HG02943 (cell line): ENCODE data around the gene NUP210.
"Not testable (repeated sequence)": the region's sequence is repeated elsewhere in the genome, so short reads cannot be mapped to it uniquely, and the experiment has no call there.

Experiments used
- ATAC-seq: cut with Tn5 transposase; IDR thresholded peaks from one replicate; pipeline ENCODE4 v1.9.1; 2021; ENCODE audit warnings: mild to moderate bottlenecking, low read depth, moderate library complexity; ENCODE audit not compliant: unreplicated experiment

Gene NUP210

DNA sequence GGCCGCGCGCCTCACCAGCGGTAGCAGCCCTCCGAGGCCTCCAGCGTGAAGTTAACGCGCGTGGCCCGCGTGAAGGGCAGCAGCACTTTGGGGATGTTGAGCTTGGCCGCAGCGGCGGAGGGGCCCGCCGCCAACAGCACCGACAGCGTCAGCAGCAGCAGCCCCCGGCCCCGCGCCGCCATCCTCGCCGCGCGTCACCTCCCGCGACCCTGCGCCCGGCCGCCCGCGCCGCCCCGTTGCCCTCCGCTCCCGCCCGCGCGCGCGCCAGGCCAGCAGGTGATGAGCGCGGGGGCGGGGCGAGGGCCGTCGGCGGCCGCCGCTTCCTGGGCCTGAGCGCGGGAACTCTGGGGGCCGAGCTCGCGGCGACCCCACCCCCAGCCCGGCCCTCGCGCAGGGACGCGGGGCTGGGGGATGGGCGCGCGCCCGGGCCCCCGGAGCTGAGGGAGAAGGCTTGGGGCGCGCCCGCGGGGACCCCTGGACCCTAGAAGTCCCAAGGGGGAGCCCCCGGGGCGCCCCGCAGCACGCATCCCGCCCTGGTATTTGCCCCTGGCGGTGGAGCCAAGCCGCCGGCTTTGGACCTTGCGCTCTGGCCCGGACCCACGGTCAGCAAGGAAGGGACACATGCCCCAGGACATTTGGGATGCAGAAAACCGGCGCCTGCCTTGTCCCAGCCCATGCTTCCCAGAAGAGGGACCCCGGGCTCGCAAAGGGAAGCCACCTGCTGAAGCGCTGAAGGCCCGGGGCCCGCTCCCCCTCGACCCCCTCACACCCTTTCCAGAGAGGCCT is at the start of gene NUP210:
Gene NUP210, minus strand, starts transcription at position 278 of the 786 bp plus-strand sequence. Its CDS starts 96 bp downstream, at position 182.
- ATAC-seq, result peak; percentile 69

DNA sequence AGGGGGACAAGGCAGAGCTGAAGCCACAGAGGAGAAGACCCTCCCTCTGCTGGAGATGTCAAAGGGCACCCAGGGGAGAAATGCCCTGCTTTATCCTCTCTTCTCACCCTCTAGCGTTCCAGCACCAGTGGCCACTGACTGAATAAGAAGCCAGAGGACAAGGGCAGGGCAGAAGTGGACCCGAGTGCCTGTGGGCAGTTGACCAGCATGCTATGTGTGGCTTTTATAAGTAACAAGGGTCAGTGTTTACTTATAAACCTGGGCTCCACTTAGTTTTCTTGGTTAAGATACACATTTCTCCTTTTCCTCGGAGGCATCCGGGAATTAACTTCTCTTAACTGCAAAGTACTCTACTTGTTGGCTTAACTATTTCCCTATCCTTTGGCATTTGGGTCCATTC is 46.7 kb upstream of the NUP210 start:
- no peak for ATAC-seq

DNA sequence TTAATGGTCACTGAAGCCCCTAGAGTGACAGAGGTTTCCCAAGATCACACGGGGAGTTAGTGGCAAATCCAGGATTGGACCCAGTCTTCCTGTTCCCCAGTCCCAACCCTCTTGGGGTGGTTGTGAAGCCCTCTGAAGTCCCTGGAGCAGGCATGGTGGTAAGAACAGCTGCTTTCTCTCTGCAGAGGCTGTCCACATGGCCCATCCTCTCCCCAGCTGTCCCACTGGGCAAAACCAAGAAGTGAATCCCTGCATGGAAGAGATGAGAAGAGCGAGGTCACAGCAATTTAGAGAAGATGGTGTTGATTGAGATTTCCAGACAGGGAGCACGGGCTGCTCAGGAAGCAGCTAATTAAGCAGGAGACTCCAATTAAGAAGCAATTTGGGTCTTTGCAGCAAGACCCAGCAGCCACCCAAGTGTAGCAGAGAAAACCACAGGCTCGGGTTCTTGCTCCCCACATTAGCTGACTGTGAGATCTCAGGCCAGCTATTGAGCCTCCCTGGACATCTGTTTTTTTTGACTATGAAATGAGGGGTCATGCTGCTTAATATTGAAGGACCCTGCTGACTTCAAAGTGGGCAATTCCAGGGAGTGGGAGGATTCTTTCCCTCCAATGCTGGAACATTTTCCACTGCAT is 45.2 kb upstream of the NUP210 start:
- ATAC-seq, result no peak

DNA sequence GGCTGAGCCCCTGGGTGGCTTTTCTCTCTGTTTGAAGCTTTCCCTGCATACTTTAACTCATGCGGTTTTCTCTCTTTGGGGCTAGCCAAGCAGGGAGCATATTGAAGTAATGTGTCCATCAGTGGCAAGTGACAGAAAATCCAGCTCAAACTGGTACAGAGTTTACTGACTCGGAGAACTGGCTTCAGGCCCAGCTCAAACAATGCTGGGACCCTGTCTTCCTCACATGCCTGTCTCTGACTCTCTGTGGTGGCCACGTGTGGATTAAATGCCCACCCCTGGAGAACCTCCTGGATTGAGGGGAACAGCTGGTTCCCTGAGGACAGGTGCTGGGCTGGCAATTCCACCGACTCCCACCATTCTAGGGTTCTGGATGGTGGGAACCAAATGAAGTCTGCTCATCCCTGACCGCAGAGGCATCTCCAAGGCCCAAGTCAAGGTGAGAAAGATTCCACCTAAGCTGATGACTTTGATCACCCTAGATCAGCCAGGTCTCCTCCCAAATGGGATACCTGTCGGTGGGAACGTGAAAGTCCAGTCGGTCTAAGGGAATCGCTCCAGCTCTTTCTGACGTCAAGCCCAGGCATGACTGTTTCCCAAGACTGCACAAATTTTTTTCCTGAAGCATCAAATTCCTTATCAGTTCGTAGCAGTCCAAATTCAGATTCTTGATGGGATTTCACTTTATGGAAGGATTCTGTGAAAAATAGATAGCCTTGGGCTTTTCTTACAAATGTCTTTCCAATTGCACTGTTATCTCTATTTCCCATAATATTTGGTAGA is 43.7 kb upstream of the NUP210 start:
- ATAC-seq, result no peak

DNA sequence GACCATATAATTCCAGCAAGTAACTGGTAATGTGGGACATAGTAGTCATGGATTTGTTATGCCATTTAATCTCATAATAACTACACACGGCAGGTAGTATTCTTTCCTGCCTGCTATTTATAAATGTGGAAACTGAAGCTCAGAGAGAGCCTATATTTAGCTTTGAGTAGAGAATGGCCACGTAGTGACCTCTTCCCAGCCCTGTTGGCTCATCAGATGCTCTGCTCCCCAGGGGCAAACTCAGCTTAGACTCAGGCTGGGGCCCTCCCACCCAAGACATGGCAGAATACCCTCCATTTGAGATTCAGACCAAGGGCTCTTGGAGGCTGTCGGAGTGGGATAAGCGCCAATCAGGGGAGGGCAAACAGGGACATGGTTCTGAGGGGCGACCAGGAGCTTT is 42.7 kb upstream of the NUP210 start:
- no peak for ATAC-seq

GRCh38 chr3:13462125-13462629 is 42.1 kb upstream of the NUP210 start:
- ATAC-seq, result no peak

DNA sequence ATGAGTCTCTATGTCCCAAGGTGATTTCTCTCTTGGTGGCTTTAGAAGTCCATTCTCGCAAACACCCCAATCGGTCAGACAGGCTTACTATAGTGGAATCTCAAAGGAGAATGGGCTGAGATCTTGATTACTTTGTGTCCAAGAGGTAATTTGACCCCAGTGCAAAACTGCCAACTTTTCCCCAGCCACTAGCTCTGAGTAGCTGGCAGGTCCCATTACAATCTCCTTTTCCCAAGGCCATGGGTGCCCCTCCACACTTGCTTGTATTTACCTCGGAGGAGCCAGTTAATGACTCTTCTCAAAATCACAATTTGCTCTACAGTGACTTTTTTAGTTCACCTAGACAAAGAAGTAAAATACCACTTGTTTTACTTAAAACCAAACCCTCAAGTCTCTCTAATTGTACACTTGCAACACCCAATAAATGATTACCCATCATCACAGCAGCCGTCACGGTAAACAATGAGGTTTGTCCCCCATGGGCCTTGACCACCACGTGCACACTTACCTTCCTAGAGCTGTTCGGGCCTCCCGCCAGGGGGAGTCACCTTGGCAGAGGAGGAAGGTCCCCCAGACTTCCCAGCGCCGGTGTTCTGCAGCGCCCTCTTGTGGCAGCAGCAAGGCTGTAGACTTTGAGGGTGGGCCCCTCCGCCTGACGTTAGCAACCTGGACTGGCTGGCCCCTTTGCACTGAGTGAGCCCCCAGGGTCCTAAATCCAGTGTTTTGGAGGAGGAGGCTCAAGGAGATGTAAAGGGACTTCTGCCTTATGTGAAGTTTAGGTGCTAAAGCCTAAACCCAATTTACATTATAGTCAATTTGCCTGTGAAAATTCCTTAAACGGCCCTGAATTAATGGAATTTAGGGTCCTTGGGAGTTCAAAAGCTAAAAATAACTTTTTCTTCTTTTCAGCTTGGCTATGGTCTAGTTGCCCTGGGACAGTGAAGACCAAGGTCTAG is 41.3 kb upstream of the NUP210 start:
- no peak for ATAC-seq

GRCh38 chr3:13460341-13460736 is 40.2 kb upstream of the NUP210 start:
- ATAC-seq, result no peak

DNA sequence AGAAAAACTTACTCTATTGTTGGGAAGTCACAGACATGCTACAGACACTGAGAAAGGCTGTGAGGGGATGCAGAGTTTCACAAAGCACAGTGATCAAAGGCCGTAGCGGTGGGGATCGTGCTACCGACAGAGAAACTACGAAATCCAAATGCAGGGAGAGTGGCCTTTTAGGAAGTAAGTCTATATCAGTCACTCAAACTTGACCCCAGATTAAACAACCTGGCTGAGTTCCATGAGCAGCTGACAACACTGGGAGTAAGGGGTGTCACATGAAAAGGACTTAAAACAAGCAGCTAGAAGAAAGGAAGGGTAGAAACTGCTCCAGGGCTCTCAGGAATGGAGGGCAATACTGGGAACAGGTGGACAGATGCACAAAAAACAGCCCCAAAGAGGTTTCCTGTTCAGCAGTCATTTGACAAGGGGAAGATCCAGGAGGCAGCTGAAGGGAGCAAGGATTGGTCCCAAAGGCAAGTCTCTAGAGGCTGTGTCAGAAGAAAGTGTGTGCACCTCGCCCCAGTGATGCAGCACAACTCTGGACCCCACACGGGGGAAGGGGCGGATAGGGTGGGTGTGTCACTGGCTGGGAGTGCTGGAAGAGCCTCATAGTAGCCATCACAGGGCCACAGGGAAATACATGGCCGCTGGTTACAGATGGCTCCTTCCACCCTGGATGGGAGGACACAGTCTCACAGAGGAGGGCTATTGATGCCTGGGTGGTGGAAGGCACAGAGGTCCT is 39.7 kb upstream of the NUP210 start:
- ATAC-seq, result no peak

GRCh38 chr3:13457593-13457992 is 37.5 kb upstream of the NUP210 start:
- ATAC-seq, result no peak

DNA sequence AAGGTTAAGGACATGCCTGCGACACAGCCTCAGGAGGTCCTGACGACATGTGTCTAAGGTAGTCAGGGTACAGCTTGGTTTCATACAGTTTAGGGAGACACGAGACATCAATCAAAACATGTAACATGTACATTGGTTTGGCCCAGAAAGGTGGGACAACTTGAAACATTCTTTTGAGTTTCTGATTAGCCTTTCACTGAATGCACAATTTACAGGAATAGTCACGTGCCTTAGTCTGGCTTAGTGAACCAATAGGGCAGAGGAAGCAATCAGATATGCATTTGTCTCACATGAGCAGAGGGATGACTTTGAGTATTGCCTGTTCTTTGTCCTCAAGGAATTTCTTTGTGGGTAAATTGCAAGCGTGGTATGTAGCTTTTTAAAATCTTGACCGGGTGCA is 35.5 kb upstream of the NUP210 start:
- ATAC-seq, result no peak

DNA sequence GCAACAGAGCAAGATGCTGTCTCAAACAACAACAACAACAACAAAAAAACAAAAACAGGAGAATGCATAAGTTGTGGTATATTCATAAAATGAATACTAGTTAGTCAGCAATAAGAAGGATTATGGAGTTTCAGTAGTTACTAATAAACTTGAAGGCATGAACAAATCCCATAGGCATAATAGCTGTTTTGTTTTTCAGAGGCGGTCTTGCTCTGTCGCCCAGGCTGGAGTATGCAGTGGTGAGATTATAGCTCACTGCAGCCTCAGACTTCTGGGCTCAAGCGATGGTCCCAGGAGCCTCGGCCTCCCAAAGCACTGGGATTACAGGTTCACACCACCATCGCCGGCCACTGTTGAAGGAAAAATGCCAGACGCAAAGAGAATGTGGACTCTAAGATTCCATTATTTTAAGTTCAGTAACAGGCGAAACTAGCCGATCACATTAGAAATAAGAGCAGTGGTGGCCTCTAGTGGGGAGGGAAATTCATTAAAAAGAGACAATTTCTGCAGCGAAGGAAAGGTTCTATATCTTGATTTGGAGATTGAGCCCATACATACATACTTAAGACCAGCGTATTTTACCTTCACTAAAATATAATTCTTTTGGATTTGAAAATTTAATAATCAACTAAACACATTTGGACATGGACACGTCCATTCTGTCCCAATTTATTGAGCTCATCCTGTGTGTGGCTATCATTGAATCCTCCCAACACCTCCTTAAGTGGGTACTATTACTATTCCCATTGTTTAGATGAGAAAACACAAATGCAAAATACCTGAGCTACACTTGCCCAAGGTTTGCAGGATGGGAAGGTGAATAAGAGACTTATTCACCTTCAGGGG is 32.6 kb upstream of the NUP210 start:
- ATAC-seq, result no peak

DNA sequence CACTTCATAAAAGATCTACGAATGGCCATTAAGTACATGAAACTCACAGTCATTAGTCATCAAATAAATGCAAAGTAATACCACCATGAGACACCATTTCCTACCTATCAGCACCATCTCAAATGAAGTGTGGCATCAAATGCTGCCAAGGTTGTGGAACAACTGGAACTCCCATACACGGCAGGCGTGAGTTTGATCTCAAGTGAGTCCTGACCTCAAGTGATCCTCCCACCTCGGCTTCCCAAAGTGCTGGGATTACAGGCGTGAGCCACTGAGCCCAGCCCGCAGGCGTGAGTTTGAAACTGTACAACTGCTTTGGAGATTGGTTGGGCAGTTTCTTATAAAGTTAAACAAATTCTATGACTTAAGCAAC is 31.2 kb upstream of the NUP210 start:
- ATAC-seq, result peak; percentile 4

GRCh38 chr3:13442882-13443281 is 22.8 kb upstream of the NUP210 start:
- not testable (repeated sequence) for ATAC-seq

DNA sequence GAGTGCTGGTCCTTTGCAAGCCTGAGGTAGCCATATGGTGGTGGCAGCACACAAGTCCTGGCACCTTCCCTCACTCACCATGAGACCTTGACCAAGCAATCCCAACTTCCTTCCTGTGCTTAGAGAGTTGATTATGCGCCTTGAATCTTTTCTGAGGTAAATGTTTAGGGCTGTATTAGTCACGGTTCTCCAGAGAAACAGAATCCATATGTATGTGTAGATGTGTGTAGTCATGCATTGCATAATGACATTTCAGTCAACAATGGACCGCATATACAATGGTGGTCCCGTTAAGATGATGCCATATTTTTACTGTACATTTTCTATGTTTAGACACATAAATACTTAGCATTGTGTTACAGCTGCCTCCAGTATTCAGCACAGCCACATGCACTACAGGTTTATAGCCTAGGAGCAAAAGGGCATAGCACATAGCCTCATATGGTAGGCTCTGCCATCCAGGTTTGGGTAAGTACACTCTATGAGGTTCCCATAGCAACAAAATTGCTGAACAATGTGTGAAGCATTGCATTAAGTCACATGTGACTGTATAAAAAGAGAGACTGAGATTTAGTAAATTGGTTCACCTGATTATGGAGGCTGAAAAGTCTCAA is 20.2 kb upstream of the NUP210 start:
- ATAC-seq, result no peak

DNA sequence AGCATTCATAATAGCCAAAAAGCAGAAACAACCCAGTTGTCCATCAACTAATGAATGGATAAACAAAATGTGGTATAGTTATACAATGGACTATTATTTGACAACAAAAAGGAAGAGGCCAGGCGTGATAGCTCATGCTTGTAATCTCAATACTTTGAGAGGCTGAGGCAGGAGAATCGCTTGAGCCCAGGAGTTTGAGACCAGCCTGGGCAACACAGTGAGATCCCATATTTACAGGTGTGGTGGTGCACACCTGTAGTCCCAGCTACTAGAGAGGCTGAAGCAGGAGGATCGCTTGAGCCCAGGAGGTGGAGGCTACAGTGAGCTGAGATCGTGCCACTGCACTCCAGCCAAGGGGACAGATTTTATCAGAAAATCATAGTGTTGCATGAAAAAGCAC is 16.1 kb upstream of the NUP210 start:
- not testable (repeated sequence) for ATAC-seq

GRCh38 chr3:13433912-13434311 is 13.8 kb upstream of the NUP210 start:
- no peak for ATAC-seq

DNA sequence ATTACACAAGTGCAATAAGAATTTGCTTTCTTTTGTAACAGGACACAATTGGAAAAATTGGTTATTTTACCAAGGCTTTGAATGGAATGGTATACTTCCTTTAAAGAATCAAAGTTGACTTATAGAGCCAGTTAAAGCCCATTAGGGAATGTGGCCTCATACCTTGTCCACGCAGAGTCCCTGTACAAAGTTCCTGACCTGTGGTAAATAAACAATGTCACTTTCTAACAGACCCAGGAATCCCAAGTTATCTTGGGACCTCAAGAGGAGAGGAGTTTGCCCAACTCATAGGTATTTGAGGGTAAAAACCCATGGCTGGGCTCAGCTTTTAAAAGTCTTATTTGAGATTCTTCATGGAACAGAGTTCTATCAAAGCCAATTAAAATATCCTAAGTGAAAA is 12.0 kb upstream of the NUP210 start:
- no peak for ATAC-seq
